HG03045 (cell line): ENCODE measurements around the gene ACTA2.
A peak's percentile ranks its signal among the peaks of the same experiment; 100 is the strongest.

Experiments
- ATAC-seq: cut with Tn5 transposase; IDR thresholded peaks from one replicate; pipeline ENCODE4 v1.9.1; 2021; ENCODE audit warnings: mild to moderate bottlenecking, moderate library complexity; ENCODE audit not compliant: unreplicated experiment

Gene ACTA2

GRCh38 chr10:88923520-88923919, 29.1 kb downstream of the ACTA2 start:
- no peak for ATAC-seq

- ATAC-seq: no peak
Measured at GRCh38 chr10:88922041-88922440, 30.5 kb downstream of the ACTA2 start.

- no peak for ATAC-seq
Measured at GRCh38 chr10:88920986-88921593, 31.5 kb downstream of the ACTA2 start.

- ATAC-seq: no peak
Measured at GRCh38 chr10:88920198-88920597, 32.4 kb downstream of the ACTA2 start.

GRCh38 chr10:88919041-88919440, 33.5 kb downstream of the ACTA2 start:
- no peak for ATAC-seq

- ATAC-seq: no peak
Measured at GRCh38 chr10:88918191-88918905, 34.2 kb downstream of the ACTA2 start.

- ATAC-seq: no peak
Measured at GRCh38 chr10:88916986-88917385, 35.6 kb downstream of the ACTA2 start.

- no peak for ATAC-seq
Measured at GRCh38 chr10:88916231-88916630, 36.3 kb downstream of the ACTA2 start.

GRCh38 chr10:88915781-88916180, 36.8 kb downstream of the ACTA2 start:
- ATAC-seq: no peak

GRCh38 chr10:88913788-88914187, 38.8 kb downstream of the ACTA2 start:
- ATAC-seq: no peak

- no peak for ATAC-seq
Measured at GRCh38 chr10:88913127-88913526, 39.4 kb downstream of the ACTA2 start.

- no peak for ATAC-seq
Measured at GRCh38 chr10:88911851-88912250, 40.7 kb downstream of the ACTA2 start.

GRCh38 chr10:88911116-88911515, 41.5 kb downstream of the ACTA2 start:
- ATAC-seq: no peak

- ATAC-seq: no peak
Measured at GRCh38 chr10:88908194-88908593, 44.4 kb downstream of the ACTA2 start.

GRCh38 chr10:88906921-88907320, 45.7 kb downstream of the ACTA2 start:
- no peak for ATAC-seq

GRCh38 chr10:88903715-88904114, 48.9 kb downstream of the ACTA2 start:
- ATAC-seq: no peak

- peak; percentile 29 for ATAC-seq
Measured at GRCh38 chr10:88901984-88902789, 50.4 kb downstream of the ACTA2 start.

GRCh38 chr10:88901206-88901983, 51.2 kb downstream of the ACTA2 start:
- peak; percentile 87 for ATAC-seq

- no peak for ATAC-seq
Measured at GRCh38 chr10:88899886-88900285, 52.7 kb downstream of the ACTA2 start.

GRCh38 chr10:88898727-88899126, 53.8 kb downstream of the ACTA2 start:
- ATAC-seq: no peak
